Peyer's patch (tissue), 4 donors: ENCODE results near the gene SIRT5.

ENCODE experiments used
- POLR2A ChIP-seq, 2 donors: fragments of 450-650 bp; IDR thresholded peaks; one replicate each; pipeline ENCODE4 v1.5.1; 2017; ENCODE audit warnings: antibody characterized with exemption in 2 of 2, mild to moderate bottlenecking in 2 of 2, moderate library complexity in 2 of 2
- TF ChIP-seq, protein P1 (sequence below), 6 experiments: fragments of 450-650 bp in 4 of 6; fragments of 200-600 bp in 2 of 6; sonication (generic) in 1 of 6; IDR thresholded peaks; one replicate each; pipeline ENCODE4 v1.5.1; 2017 to 2019; ENCODE audit warnings: antibody characterized with exemption in 6 of 6, mild to moderate bottlenecking in 3 of 6, moderate library complexity in 1 of 6

DNA sequence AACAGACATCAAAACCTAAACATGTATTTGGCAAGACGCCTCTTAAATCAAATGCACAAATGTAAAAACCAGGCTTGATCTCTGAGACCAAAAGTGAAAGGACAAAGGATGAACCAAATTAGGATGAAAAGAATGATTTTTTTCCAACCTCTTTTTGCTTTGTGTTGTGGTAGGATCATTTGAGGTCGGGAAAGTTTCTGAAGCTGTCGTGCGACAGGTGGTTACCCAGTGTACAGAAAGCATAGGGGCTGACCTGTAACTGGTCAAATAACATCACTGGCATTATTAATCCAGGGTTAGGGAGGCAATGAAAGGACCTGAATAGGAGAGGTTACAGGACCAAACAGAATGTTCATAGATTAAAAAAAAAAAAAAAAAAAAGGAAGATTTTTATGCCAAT lies 22.7 kb downstream of the SIRT5 start:
- TF ChIP-seq, protein P1, sequence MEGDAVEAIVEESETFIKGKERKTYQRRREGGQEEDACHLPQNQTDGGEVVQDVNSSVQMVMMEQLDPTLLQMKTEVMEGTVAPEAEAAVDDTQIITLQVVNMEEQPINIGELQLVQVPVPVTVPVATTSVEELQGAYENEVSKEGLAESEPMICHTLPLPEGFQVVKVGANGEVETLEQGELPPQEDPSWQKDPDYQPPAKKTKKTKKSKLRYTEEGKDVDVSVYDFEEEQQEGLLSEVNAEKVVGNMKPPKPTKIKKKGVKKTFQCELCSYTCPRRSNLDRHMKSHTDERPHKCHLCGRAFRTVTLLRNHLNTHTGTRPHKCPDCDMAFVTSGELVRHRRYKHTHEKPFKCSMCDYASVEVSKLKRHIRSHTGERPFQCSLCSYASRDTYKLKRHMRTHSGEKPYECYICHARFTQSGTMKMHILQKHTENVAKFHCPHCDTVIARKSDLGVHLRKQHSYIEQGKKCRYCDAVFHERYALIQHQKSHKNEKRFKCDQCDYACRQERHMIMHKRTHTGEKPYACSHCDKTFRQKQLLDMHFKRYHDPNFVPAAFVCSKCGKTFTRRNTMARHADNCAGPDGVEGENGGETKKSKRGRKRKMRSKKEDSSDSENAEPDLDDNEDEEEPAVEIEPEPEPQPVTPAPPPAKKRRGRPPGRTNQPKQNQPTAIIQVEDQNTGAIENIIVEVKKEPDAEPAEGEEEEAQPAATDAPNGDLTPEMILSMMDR (IDR thresholded peaks at IDR 0.05) = no peak
- no peak for TF ChIP-seq POLR2A (IDR thresholded peaks at IDR 0.05)
